Measurements from ENCODE around the gene GNB3.
A peak's percentile ranks its signal among the peaks of the same experiment; 100 is the strongest.

Gene GNB3

GRCh38 chr12:6853626-6854025, 12.9 kb downstream of the GNB3 start:
- Mint-ChIP-seq H3K27me3 (ENCODE audit: low read depth, poor library complexity) (peaks cover 3% of the 10 kb centered on the region), H3K4me3 (peak overlapping the region; percentile 94), H3K9me3 (no peaks in the 10 kb centered on the region), H3K4me1 (peaks cover 47% of the 10 kb centered on the region), H3K36me3 (ENCODE audit: low read depth) (peaks cover 45% of the 10 kb centered on the region), H3K27ac (peak overlapping the region; percentile 70)
- DNase-seq: no peak
- TF ChIP-seq CTCF (IDR thresholded peaks at IDR 0.05): no peak

- no peak for DNase-seq
- H3K36me3 Mint-ChIP-seq (ENCODE audit: low read depth): peaks cover 47% of the 10 kb centered on the region
- peaks cover 43% of the 10 kb centered on the region for H3K4me1 Mint-ChIP-seq
- no peaks in the 10 kb centered on the region for H3K9me3 Mint-ChIP-seq
- peak overlapping the region; percentile 94 for H3K4me3 Mint-ChIP-seq
- peaks cover 3% of the 10 kb centered on the region for H3K27me3 Mint-ChIP-seq (ENCODE audit: low read depth, poor library complexity)
- H3K27ac Mint-ChIP-seq: peak overlapping the region; percentile 70
- no peak for TF ChIP-seq CTCF (IDR thresholded peaks at IDR 0.05)
Observed at GRCh38 chr12:6854036-6854435, 13.3 kb downstream of the GNB3 start.

- Mint-ChIP-seq H3K4me3 (no peak overlapping the region), H3K36me3 (ENCODE audit: low read depth) (peaks cover 43% of the 10 kb centered on the region), H3K27me3 (ENCODE audit: low read depth, poor library complexity) (peaks cover 3% of the 10 kb centered on the region), H3K4me1 (peaks cover 30% of the 10 kb centered on the region), H3K9me3 (no peaks in the 10 kb centered on the region), H3K27ac (no peak overlapping the region)
- TF ChIP-seq CTCF (IDR thresholded peaks at IDR 0.05): no peak
- DNase-seq: no peak
Observed at GRCh38 chr12:6855322-6855721, 14.6 kb downstream of the GNB3 start.

- H3K4me3 Mint-ChIP-seq: no peak overlapping the region
- H3K9me3 Mint-ChIP-seq: no peaks in the 10 kb centered on the region
- peaks cover 70% of the 10 kb centered on the region for H3K36me3 Mint-ChIP-seq (ENCODE audit: low read depth)
Observed at GRCh38 chr12:6858799-6859198, 18.1 kb downstream of the GNB3 start.

GRCh38 chr12:6860116-6860515, 19.4 kb downstream of the GNB3 start:
- no peak for DNase-seq
- H3K27me3 Mint-ChIP-seq (ENCODE audit: low read depth, poor library complexity): peaks cover 3% of the 10 kb centered on the region
- TF ChIP-seq CTCF (IDR thresholded peaks at IDR 0.05): no peak
- peak overlapping the region; percentile 75 for H3K27ac Mint-ChIP-seq
- H3K36me3 Mint-ChIP-seq (ENCODE audit: low read depth): peaks cover 75% of the 10 kb centered on the region
- peaks cover under 1% of the 10 kb centered on the region for H3K4me1 Mint-ChIP-seq
- H3K4me3 Mint-ChIP-seq: no peak overlapping the region
- no peaks in the 10 kb centered on the region for H3K9me3 Mint-ChIP-seq

More at GRCh38 chr12:6858799-6859198, 18.1 kb downstream of the GNB3 start:
- Mint-ChIP-seq H3K4me1 (peaks cover 12% of the 10 kb centered on the region), H3K27me3 (ENCODE audit: low read depth, poor library complexity) (peaks cover 3% of the 10 kb centered on the region), H3K27ac (no peak overlapping the region)
- no peak for DNase-seq
- TF ChIP-seq CTCF (IDR thresholded peaks at IDR 0.05): no peak

DNA sequence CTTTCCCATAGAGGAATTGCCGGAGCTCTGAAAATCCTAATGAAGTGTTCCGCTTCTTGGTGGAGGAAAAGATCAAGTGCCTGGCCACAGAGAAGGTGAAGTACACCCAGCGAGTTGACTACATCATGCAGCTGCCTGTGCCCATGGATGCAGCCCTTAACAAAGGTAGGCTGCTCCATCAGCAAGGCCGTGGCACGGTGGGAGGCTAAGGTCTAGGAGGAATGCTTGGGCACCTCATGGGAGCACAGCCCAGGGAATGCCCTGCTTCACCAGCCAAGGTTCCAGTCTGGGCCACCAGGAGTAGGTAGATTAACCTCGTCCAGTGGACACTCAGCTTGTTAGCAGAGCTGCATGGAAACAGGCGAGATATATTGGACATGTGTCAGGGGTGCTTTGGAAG, 20.2 kb downstream of the GNB3 start:
- Mint-ChIP-seq H3K4me3 (no peak overlapping the region), H3K36me3 (ENCODE audit: low read depth) (peaks cover 79% of the 10 kb centered on the region), H3K27me3 (ENCODE audit: low read depth, poor library complexity) (peaks cover 3% of the 10 kb centered on the region), H3K4me1 (peaks cover 9% of the 10 kb centered on the region), H3K27ac (no peak overlapping the region), H3K9me3 (no peaks in the 10 kb centered on the region)
- no peak for DNase-seq
- TF ChIP-seq CTCF (IDR thresholded peaks at IDR 0.05): no peak
